BLaER1 (cell line): Measurements from ENCODE around the gene TMEM217.
"Not testable (repeated sequence)": the region's sequence is repeated elsewhere in the genome, so short reads cannot be mapped to it uniquely, and the experiment has no call there.

ENCODE experiments used
- H3K27ac ChIP-seq: shearing (Covaris generic); formaldehyde crosslinking; 2 replicates; pipeline ENCODE4 v1.8.1; 2022
- H3K27me3 ChIP-seq: shearing (Covaris generic); formaldehyde crosslinking; 2 replicates; pipeline ENCODE4 v1.8.1; 2022
- H3K36me3 ChIP-seq: shearing (Covaris generic); formaldehyde crosslinking; 2 replicates; pipeline ENCODE4 v1.8.1; 2022
- H3K4me1 ChIP-seq: shearing (Covaris generic); formaldehyde crosslinking; 2 replicates; pipeline ENCODE4 v1.8.1; 2022
- H3K4me2 ChIP-seq: shearing (Covaris generic); formaldehyde crosslinking; 2 replicates; pipeline ENCODE4 v1.8.1; 2022
- H3K4me3 ChIP-seq: shearing (Covaris generic); formaldehyde crosslinking; 2 replicates; pipeline ENCODE4 v1.8.1; 2022
- H3K9ac ChIP-seq: shearing (Covaris generic); formaldehyde crosslinking; 2 replicates; pipeline ENCODE4 v1.8.1; 2022
- H3K9me3 ChIP-seq: shearing (Covaris generic); formaldehyde crosslinking; 2 replicates; pipeline ENCODE4 v1.8.1; 2022
- H4K20me1 ChIP-seq: shearing (Covaris generic); formaldehyde crosslinking; 2 replicates; pipeline ENCODE4 v1.8.1; 2022
- Cebpa-rat ChIP-seq: shearing (Covaris generic); IDR thresholded peaks from 2 replicates; pipeline ENCODE4 v1.8.1; 2022

Gene TMEM217

GRCh38 chr6:37298958-37299357 lies 41.0 kb upstream of the TMEM217 start:
- H3K9me3 ChIP-seq = peaks cover 18% of the 10 kb centered on the region
- peaks cover 27% of the 10 kb centered on the region for H3K4me1 ChIP-seq
- H3K36me3 ChIP-seq = peaks cover 51% of the 10 kb centered on the region
- TF ChIP-seq Cebpa-rat = no peak
- H3K9ac ChIP-seq = no peak overlapping the region
- H3K27ac ChIP-seq = no peak overlapping the region
- H4K20me1 ChIP-seq = no peaks in the 10 kb centered on the region
- H3K4me3 ChIP-seq = no peak overlapping the region
- H3K27me3 ChIP-seq = no peaks in the 10 kb centered on the region
- no peak overlapping the region for H3K4me2 ChIP-seq

DNA sequence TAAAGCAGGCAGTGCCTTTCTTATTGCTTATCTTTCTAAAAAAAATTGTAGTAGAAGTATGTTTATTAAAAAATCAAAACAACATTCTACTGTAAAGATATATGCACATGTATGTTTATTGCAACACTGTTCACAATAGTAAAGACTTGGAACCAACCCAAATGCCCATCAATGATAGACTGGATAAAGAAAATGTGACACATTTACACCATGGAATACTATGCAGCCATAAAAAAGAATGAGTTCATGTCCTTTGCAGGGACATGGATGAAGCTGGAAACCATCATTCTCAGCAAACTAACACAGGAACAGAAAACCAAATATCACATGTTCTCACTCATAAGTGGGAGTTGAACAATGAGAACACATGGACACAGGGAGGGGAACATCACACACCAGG lies 39.7 kb upstream of the TMEM217 start:
- H3K9ac ChIP-seq, H3K27me3 ChIP-seq, H3K4me3 ChIP-seq, H3K4me2 ChIP-seq, H3K27ac ChIP-seq, H4K20me1 ChIP-seq: not testable (repeated sequence)
- Histone ChIP-seq H3K36me3 (peaks cover 58% of the 10 kb centered on the region), H3K4me1 (peaks cover 15% of the 10 kb centered on the region), H3K9me3 (peaks cover 18% of the 10 kb centered on the region)

- H3K36me3 ChIP-seq = peaks cover 91% of the 10 kb centered on the region
- no peaks in the 10 kb centered on the region for H3K27me3 ChIP-seq
- no peak for TF ChIP-seq Cebpa-rat
- H3K4me2 ChIP-seq = no peak overlapping the region
- H4K20me1 ChIP-seq = no peaks in the 10 kb centered on the region
- no peak overlapping the region for H3K27ac ChIP-seq
- H3K4me3 ChIP-seq = no peak overlapping the region
- H3K4me1 ChIP-seq = peaks cover 11% of the 10 kb centered on the region
- H3K9me3 ChIP-seq = peaks cover 18% of the 10 kb centered on the region
- H3K9ac ChIP-seq = no peak overlapping the region
Measured at GRCh38 chr6:37293426-37293825, 35.5 kb upstream of the TMEM217 start.

- no peak overlapping the region for H3K27ac ChIP-seq
- no peaks in the 10 kb centered on the region for H3K27me3 ChIP-seq
- peaks cover 13% of the 10 kb centered on the region for H3K9me3 ChIP-seq
- TF ChIP-seq Cebpa-rat = no peak
- H3K36me3 ChIP-seq = peaks cover 98% of the 10 kb centered on the region
- no peak overlapping the region for H3K9ac ChIP-seq
- no peak overlapping the region for H3K4me3 ChIP-seq
- peaks cover 20% of the 10 kb centered on the region for H3K4me1 ChIP-seq
- H3K4me2 ChIP-seq = no peak overlapping the region
- no peaks in the 10 kb centered on the region for H4K20me1 ChIP-seq
Measured at GRCh38 chr6:37289931-37290330, 32.0 kb upstream of the TMEM217 start.

DNA sequence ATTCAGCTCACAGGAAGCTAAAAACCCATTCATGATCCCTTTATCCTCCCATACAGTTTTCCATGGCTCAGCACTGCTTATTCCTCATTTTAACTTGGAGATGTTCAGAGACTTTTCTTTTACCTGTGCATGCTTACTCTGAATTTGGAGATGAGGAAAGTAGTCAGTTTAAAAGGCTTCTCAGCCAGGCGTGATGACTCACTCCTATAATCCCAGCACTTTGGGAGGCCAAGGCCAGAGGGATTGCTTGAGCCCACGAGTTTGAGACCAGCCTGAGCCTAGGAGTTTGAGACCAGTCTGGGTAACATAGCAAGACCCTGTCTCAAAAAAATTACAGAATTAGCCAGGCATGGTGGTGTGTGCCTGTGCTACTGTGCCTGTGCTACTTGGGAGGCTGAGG lies 30.3 kb upstream of the TMEM217 start:
- Histone ChIP-seq H3K4me1 (peaks cover 20% of the 10 kb centered on the region), H3K36me3 (peaks cover 98% of the 10 kb centered on the region), H3K27ac (no peak overlapping the region), H3K9me3 (0 out of 2 replicates have a peak, but pooled peaks cover 5% of the 10 kb centered on the region), H3K4me2 (no peak overlapping the region), H3K9ac (no peak overlapping the region), H3K27me3 (no peaks in the 10 kb centered on the region), H4K20me1 (no peaks in the 10 kb centered on the region), H3K4me3 (no peak overlapping the region)
- no peak for TF ChIP-seq Cebpa-rat

GRCh38 chr6:37287519-37288157 lies 29.7 kb upstream of the TMEM217 start:
- no peak overlapping the region for H3K4me3 ChIP-seq
- TF ChIP-seq Cebpa-rat = no peak
- peaks cover 98% of the 10 kb centered on the region for H3K36me3 ChIP-seq
- no peaks in the 10 kb centered on the region for H4K20me1 ChIP-seq
- no peaks in the 10 kb centered on the region for H3K27me3 ChIP-seq
- peaks cover 20% of the 10 kb centered on the region for H3K4me1 ChIP-seq
- H3K9ac ChIP-seq = no peak overlapping the region
- H3K9me3 ChIP-seq = 0 out of 2 replicates have a peak, but pooled peaks cover 5% of the 10 kb centered on the region
- H3K4me2 ChIP-seq = no peak overlapping the region
- no peak overlapping the region for H3K27ac ChIP-seq

DNA sequence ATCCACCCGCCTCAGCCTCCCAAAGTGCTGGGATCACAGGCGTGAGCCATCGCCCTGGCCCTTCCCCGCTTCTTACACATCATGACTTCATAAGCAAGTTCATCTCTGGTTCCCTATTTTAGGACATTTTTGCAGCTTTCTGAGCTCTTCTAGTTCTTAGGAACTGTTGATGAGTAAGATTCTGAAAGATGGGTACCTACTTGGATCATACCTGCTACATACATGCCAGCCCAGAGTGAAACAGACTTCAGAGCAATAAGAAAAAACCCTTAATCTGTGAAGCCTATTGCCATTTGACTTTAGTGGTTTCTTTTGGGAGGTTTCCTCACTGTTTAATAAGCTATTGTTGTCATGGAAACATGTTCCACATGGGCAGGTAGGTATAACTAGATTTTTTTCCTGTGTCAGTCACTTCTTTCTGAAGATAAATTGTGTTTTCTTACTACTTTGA lies 27.9 kb upstream of the TMEM217 start:
- Histone ChIP-seq H3K4me3 (no peak overlapping the region), H3K4me2 (peak overlapping the region; percentile 5; the same call in 1 of the 2 replicates), H3K9ac (no peak overlapping the region), H4K20me1 (peaks cover 8% of the 10 kb centered on the region; the same call in 1 of the 2 replicates), H3K27me3 (no peaks in the 10 kb centered on the region), H3K4me1 (peaks cover 20% of the 10 kb centered on the region), H3K27ac (no peak overlapping the region), H3K36me3 (peaks cover 98% of the 10 kb centered on the region), H3K9me3 (0 out of 2 replicates have a peak, but pooled peaks cover 5% of the 10 kb centered on the region)
- no peak for TF ChIP-seq Cebpa-rat

- H3K4me2 ChIP-seq = no peak overlapping the region
- no peak overlapping the region for H3K9ac ChIP-seq
- H3K4me1 ChIP-seq = peaks cover 24% of the 10 kb centered on the region
- H4K20me1 ChIP-seq = peaks cover 16% of the 10 kb centered on the region
- H3K9me3 ChIP-seq = 0 out of 2 replicates have a peak, but pooled peaks cover 5% of the 10 kb centered on the region
- no peak for TF ChIP-seq Cebpa-rat
- no peaks in the 10 kb centered on the region for H3K27me3 ChIP-seq
- no peak overlapping the region for H3K4me3 ChIP-seq
- peaks cover 95% of the 10 kb centered on the region for H3K36me3 ChIP-seq
- H3K27ac ChIP-seq = no peak overlapping the region
Measured at GRCh38 chr6:37284781-37285180, 26.8 kb upstream of the TMEM217 start.

DNA sequence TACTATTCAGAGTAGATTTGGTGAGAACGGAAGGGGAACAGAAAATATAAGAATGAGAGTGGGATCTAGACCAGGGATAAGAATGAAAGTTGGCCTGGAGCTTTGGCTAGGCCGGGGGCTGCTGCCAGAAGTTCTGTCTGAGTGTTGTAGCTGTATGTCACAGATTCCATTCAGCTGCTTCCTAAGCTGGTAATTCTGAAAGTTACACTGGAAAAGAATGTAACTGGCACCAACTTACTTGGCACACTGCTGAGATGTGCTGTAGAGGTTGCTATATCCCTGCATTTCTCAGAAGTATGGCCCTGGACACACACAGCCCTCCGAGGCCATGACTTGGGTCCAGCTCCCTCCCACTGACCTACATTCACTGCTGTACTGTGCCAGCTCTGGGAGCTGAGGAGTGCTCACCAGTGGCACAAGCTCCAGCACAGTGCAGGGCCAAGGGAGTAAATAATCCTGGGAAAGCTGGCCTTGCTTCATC lies 25.8 kb upstream of the TMEM217 start:
- no peak overlapping the region for H3K4me2 ChIP-seq
- no peak overlapping the region for H3K27ac ChIP-seq
- H3K9me3 ChIP-seq = 0 out of 2 replicates have a peak, but pooled peaks cover 5% of the 10 kb centered on the region
- H3K27me3 ChIP-seq = no peaks in the 10 kb centered on the region
- no peak overlapping the region for H3K4me3 ChIP-seq
- no peak for TF ChIP-seq Cebpa-rat
- peaks cover 95% of the 10 kb centered on the region for H3K36me3 ChIP-seq
- H4K20me1 ChIP-seq = peaks cover 20% of the 10 kb centered on the region
- no peak overlapping the region for H3K9ac ChIP-seq
- H3K4me1 ChIP-seq = peaks cover 28% of the 10 kb centered on the region

GRCh38 chr6:37283268-37283667 lies 25.3 kb upstream of the TMEM217 start:
- H3K36me3 ChIP-seq = peaks cover 97% of the 10 kb centered on the region

More at GRCh38 chr6:37283268-37283667, 25.3 kb upstream of the TMEM217 start:
- H3K4me1 ChIP-seq = peaks cover 32% of the 10 kb centered on the region
- H3K4me2 ChIP-seq = no peak overlapping the region
- no peak overlapping the region for H3K27ac ChIP-seq
- H3K9me3 ChIP-seq = 0 out of 2 replicates have a peak, but pooled peaks cover 5% of the 10 kb centered on the region
- H4K20me1 ChIP-seq = peaks cover 20% of the 10 kb centered on the region
- no peak for TF ChIP-seq Cebpa-rat
- no peak overlapping the region for H3K9ac ChIP-seq
- no peaks in the 10 kb centered on the region for H3K27me3 ChIP-seq
- no peak overlapping the region for H3K4me3 ChIP-seq
